Measurements from ENCODE around the gene WSB1. TPM values are rescaled to one million over a fixed set of nuclear protein-coding genes. Genes with fewer than 3 reads are reported as not detected.

The WSB1 gene
- polyA plus RNA-seq, 2 of the 4 experiments (the other 2 are of a cell fraction): 46.0 to 111 TPM

- TF ChIP-seq EHF (CRISPR knock-in tag; IDR thresholded peaks at IDR 0.05) (no peak), NR3C1 (IDR thresholded peaks at IDR 0.05) (no peak), HOXB5 (CRISPR knock-in tag; IDR thresholded peaks at IDR 0.05) (no peak)
- TF ChIP-seq, protein P1, sequence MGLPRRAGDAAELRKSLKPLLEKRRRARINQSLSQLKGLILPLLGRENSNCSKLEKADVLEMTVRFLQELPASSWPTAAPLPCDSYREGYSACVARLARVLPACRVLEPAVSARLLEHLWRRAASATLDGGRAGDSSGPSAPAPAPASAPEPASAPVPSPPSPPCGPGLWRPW (IDR thresholded peaks at IDR 0.05): no peak
These were observed 19.4 kb downstream of the WSB1 start (continued) for GRCh38 chr17:27313301-27313700.

DNA sequence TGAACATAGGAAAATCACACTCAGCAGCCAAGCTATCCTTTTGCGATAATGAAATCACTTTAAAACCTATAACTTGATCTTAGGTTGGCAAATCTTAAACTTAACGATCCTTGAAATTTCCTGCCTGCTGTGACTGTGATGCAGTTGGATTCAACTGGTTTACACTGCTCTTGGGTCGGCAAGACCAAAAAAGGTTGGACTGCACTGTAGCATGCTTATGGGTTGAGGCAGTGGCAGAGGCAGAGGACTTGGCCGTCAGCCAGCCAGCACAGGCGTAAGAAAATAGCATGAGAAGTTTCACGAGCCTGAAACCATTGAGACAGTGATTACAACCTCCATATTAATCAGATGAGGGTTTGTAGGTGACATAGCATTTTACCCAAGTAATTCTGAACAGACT, 21.4 kb downstream of the WSB1 start:
- no peak for FAIRE-seq
- no peak for ATAC-seq
- DNase-seq (ENCODE audit: low read depth in 1 of 2, low spot score in 1 of 2): no peak
- H3K4me2 ChIP-seq: no peak overlapping the region
- TF ChIP-seq, protein P2, sequence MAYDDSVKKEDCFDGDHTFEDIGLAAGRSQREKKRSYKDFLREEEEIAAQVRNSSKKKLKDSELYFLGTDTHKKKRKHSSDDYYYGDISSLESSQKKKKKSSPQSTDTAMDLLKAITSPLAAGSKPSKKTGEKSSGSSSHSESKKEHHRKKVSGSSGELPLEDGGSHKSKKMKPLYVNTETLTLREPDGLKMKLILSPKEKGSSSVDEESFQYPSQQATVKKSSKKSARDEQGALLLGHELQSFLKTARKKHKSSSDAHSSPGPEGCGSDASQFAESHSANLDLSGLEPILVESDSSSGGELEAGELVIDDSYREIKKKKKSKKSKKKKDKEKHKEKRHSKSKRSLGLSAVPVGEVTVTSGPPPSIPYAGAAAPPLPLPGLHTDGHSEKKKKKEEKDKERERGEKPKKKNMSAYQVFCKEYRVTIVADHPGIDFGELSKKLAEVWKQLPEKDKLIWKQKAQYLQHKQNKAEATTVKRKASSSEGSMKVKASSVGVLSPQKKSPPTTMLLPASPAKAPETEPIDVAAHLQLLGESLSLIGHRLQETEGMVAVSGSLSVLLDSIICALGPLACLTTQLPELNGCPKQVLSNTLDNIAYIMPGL (CRISPR knock-in tag; IDR thresholded peaks at IDR 0.05; ENCODE audit: borderline replicate concordance): no peak
- TF ChIP-seq HDAC2 (IDR thresholded peaks at IDR 0.05) (no peak), HOXA7 (CRISPR knock-in tag; IDR thresholded peaks at IDR 0.05) (no peak), FOSB (CRISPR knock-in tag; IDR thresholded peaks at IDR 0.05) (no peak), RCOR1 (IDR thresholded peaks at IDR 0.05; ENCODE audit: low read depth, low read length) (no peak), HOXB5 (CRISPR knock-in tag; IDR thresholded peaks at IDR 0.05) (no peak), RAD21 (conservative IDR thresholded peaks at IDR 0.05 in 1 of 2, IDR thresholded peaks at IDR 0.05 in 1 of 2) (no peak), RFX5 (IDR thresholded peaks at IDR 0.05) (no peak), KDM5A (IDR thresholded peaks at IDR 0.05) (no peak), NPAS2 (CRISPR knock-in tag; IDR thresholded peaks at IDR 0.05; ENCODE audit: borderline replicate concordance) (no peak), POLR2A (IDR thresholded peaks at IDR 0.05; ENCODE audit: low read length) (no peak), PHF8 (IDR thresholded peaks at IDR 0.05; ENCODE audit: borderline replicate concordance, low read depth) (no peak)
- ChIA-PET POLR2A (interaction anchor here (0.7 kb wide), 1 partner anchor 12 kb away, joined by 3 read pairs; no protein-coding TSS in a partner anchor), CTCF (interaction anchor here (1.0 to 4.2 kb wide), 7 partner anchors 8 to 79 kb away, joined by 3 to 22 read pairs (median 4); no protein-coding TSS in a partner anchor)
- H3K27ac ChIP-seq: no peak overlapping the region
- H3K9me3 ChIP-seq: no peaks in the 10 kb centered on the region
- no peak overlapping the region for H3K4me3 ChIP-seq
- 88% methylated on average over 6 of the region's 6 CpGs for WGBS (ENCODE audit: missing lambda C conversion rate)
- H3K4me1 ChIP-seq: peaks cover 8% of the 10 kb centered on the region; the same call in 2 of the 3 replicates

DNA sequence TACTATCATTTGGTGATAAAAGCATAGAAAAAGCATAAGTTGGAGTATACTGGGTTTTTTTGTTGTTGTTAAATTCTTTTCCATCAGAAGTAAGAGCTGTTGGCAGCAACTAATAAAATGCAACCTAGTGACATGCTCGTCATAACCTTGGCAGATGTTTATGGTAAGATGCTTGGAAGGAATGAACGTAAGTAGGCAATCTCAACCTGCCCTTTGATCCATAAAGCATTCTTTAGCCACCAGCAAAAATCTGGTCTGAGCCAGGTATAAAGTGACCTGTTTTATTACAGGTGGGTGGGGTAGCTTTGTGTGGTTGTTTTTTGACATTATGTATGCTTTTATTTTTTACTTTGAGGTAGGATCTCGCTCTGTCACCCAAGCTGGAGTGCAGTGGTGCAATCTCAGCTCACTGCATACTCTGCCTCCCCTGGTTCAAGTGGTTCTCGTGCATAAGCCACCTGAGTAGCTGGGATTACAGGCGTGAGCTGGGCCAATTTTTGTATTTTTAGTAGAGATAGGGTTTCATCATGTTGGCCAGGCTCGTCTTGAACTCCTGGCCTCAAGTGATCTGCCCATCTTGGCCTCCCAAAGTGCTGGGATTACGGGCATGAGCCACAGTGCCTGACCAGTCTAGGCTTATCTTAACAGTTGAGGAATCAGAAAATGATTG, 22.0 kb downstream of the WSB1 start:
- H3K4me2 ChIP-seq: no peak overlapping the region
- peaks cover 2% of the 10 kb centered on the region; the same call in 1 of the 3 replicates for H3K4me1 ChIP-seq
- ChIA-PET CTCF (interaction anchor here (1.0 to 2.0 kb wide), 7 partner anchors 9 to 79 kb away, joined by 3 to 6 read pairs (median 5); no protein-coding TSS in a partner anchor), POLR2A (interaction anchor here (0.6 to 0.7 kb wide), 2 partner anchors 12 to 25 kb away, joined by 3 read pairs; no protein-coding TSS in a partner anchor)
- 96% methylated on average over 7 of the region's 7 CpGs for WGBS (ENCODE audit: missing lambda C conversion rate)
- no peak overlapping the region for H3K4me3 ChIP-seq
- DNase-seq (ENCODE audit: low read depth in 1 of 2, low spot score in 1 of 2) (no peak), ATAC-seq (no peak), FAIRE-seq (no peak)
- TF ChIP-seq FOSL2 (IDR thresholded peaks at IDR 0.05) (no peak), FOSL2 (CRISPR knock-in tag; IDR thresholded peaks at IDR 0.05) (no peak), GATA3 (IDR thresholded peaks at IDR 0.05; ENCODE audit: borderline replicate concordance) (no peak), EHMT2 (IDR thresholded peaks at IDR 0.05; ENCODE audit: low read depth) (no peak), BHLHE40 (IDR thresholded peaks at IDR 0.05; ENCODE audit: low read depth, low read length) (no peak), USF2 (IDR thresholded peaks at IDR 0.05) (no peak), NFE2L2 (conservative IDR thresholded peaks at IDR 0.05; ENCODE audit: low read length) (no peak), EP300 (IDR thresholded peaks at IDR 0.05) (no peak), CHD4 (IDR thresholded peaks at IDR 0.05; ENCODE audit: borderline replicate concordance) (no peak)
- TF ChIP-seq, protein P1 (IDR thresholded peaks at IDR 0.05): no peak
- no peak overlapping the region for H3K27ac ChIP-seq
- H3K9me3 ChIP-seq: no peaks in the 10 kb centered on the region
